ENCODE measurements around the gene KLHL33. TPM values are rescaled to one million over a fixed set of nuclear protein-coding genes. Genes with fewer than 3 reads are reported as not detected.

The KLHL33 gene
- total RNA-seq, 6 experiments from 2014 or later: 0.06 to 0.19 (median 0.11) TPM; not detected in 1

GRCh38 chr14:20386276-20386855 lies 49.6 kb downstream of the KLHL33 start:
- intact Hi-C loops (cut with DNase I): no loop called here
- H3K36me3 ChIP-seq: peaks cover 4 to 92% (median 44%) of the 10 kb centered on the region in 4 donors
- H3K4me3 ChIP-seq: no peak overlapping the region
- H3K9me3 ChIP-seq: no peaks in the 10 kb centered on the region
- H3K4me1 ChIP-seq: no peaks in the 10 kb centered on the region
- no peaks in the 10 kb centered on the region for H3K27me3 ChIP-seq
- 96% methylated on average over 4 of the region's 17 CpGs for WGBS (ENCODE audit: insufficient coverage, low coverage, low lambda C conversion rate, missing lambda C conversion rate)
- DNase-seq (no peak), ATAC-seq (no peak)
- H3K27ac ChIP-seq: no peak overlapping the region
- TF ChIP-seq POLR2A (IDR thresholded peaks at IDR 0.05) (no peak), CTCF (IDR thresholded peaks at IDR 0.05) (no peak)

- peaks cover 0 to 8% (median 0%) of the 10 kb centered on the region in 4 donors for H3K4me1 ChIP-seq
- WGBS (ENCODE audit: insufficient coverage, low coverage, low lambda C conversion rate, missing lambda C conversion rate): no CpG with 5 or more reads among the region's 5 CpGs
- ATAC-seq (no peak), DNase-seq (no peak)
- H3K36me3 ChIP-seq: peaks cover 0 to 91% (median 38%) of the 10 kb centered on the region in 4 donors
- no peak overlapping the region for H3K4me3 ChIP-seq
- intact Hi-C loops (cut with DNase I): no loop called here
- no peaks in the 10 kb centered on the region for H3K9me3 ChIP-seq
- no peaks in the 10 kb centered on the region for H3K27me3 ChIP-seq
- H3K27ac ChIP-seq: no peak overlapping the region
- TF ChIP-seq POLR2A (IDR thresholded peaks at IDR 0.05) (no peak), CTCF (IDR thresholded peaks at IDR 0.05) (no peak)
These were observed 51.1 kb downstream of the KLHL33 start for GRCh38 chr14:20384886-20385285.

- Histone ChIP-seq H3K36me3 (peaks cover 0 to 88% (median 38%) of the 10 kb centered on the region in 4 donors), H3K27me3 (no peaks in the 10 kb centered on the region), H3K4me1 (peaks cover 0 to 12% (median 0%) of the 10 kb centered on the region in 4 donors), H3K9me3 (no peaks in the 10 kb centered on the region), H3K4me3 (no peak overlapping the region), H3K27ac (no peak overlapping the region)
- intact Hi-C loops (cut with DNase I): no loop called here
- no peak for DNase-seq
- TF ChIP-seq POLR2A (IDR thresholded peaks at IDR 0.05): no peak
- no peak for TF ChIP-seq CTCF (IDR thresholded peaks at IDR 0.05)
- ATAC-seq: no peak
- 83% methylated on average over 3 of the region's 7 CpGs for WGBS (ENCODE audit: insufficient coverage, low coverage, low lambda C conversion rate, missing lambda C conversion rate)
These were observed 51.6 kb downstream of the KLHL33 start for GRCh38 chr14:20384321-20384720.

GRCh38 chr14:20383636-20384035 lies 52.3 kb downstream of the KLHL33 start:
- intact Hi-C loops (cut with DNase I): no loop called here
- no peak for DNase-seq
- no peak overlapping the region for H3K27ac ChIP-seq
- H3K9me3 ChIP-seq: no peaks in the 10 kb centered on the region
- ATAC-seq: no peak
- peaks cover under 1 to 89% (median 38%) of the 10 kb centered on the region in 4 donors for H3K36me3 ChIP-seq
- TF ChIP-seq CTCF (IDR thresholded peaks at IDR 0.05): no peak
- TF ChIP-seq POLR2A (IDR thresholded peaks at IDR 0.05): no peak
- H3K4me3 ChIP-seq: no peak overlapping the region
- peaks cover 0 to 14% (median 0%) of the 10 kb centered on the region in 4 donors for H3K4me1 ChIP-seq
- 83% methylated on average over 4 of the region's 5 CpGs for WGBS (ENCODE audit: insufficient coverage, low coverage, low lambda C conversion rate, missing lambda C conversion rate)
- H3K27me3 ChIP-seq: no peaks in the 10 kb centered on the region
